ENCODE measurements around the gene BMAL1. TPM values are rescaled to one million over a fixed set of nuclear protein-coding genes. Genes with fewer than 3 reads are reported as not detected.

BMAL1 gene
- total and polyA plus RNA-seq, 8 donors = 7.1 to 132 (median 16.4) TPM

GRCh38 chr11:13302420-13302958, 24.9 kb downstream of the BMAL1 start:
- no peak overlapping the region for H3K27ac ChIP-seq
- 90 to 95% (median 93%) methylated on average over 8 of the region's 8 CpGs for WGBS, 5 donors
- H3K4me1 ChIP-seq = peaks cover 24 to 81% (median 44%) of the 10 kb centered on the region in 4 donors
- intact Hi-C loops (cut with DNase I; ENCODE audit: low total_unique reads) = no loop called here
- H3K9me3 ChIP-seq = no peaks in the 10 kb centered on the region
- no peak for DNase-seq
- TF ChIP-seq CTCF (IDR thresholded peaks at IDR 0.05) = no peak
- no peak for TF ChIP-seq POLR2AphosphoS5 (IDR thresholded peaks at IDR 0.05)
- no peak for TF ChIP-seq POLR2A (IDR thresholded peaks at IDR 0.05)
- TF ChIP-seq EP300 (IDR thresholded peaks at IDR 0.05) = no peak
- H3K4me3 ChIP-seq = no peak overlapping the region
- H3K27me3 ChIP-seq = no peaks in the 10 kb centered on the region
- no peaks in the 10 kb centered on the region for H3K36me3 ChIP-seq

- DNase-seq = no peak
- WGBS, 5 donors = 80 to 92% (median 82%) methylated on average over 10 of the region's 10 CpGs
- intact Hi-C loops (cut with DNase I; ENCODE audit: low total_unique reads) = no loop called here
Measured at GRCh38 chr11:13303668-13304649, 26.4 kb downstream of the BMAL1 start.

GRCh38 chr11:13304655-13305335, 27.2 kb downstream of the BMAL1 start:
- intact Hi-C loops (cut with DNase I; ENCODE audit: low total_unique reads) = no loop called here
- Histone ChIP-seq H3K27me3 (no peaks in the 10 kb centered on the region), H3K4me1 (peaks cover 12 to 62% (median 32%) of the 10 kb centered on the region in 4 donors), H3K27ac (no peak overlapping the region), H3K36me3 (no peaks in the 10 kb centered on the region), H3K9me3 (no peaks in the 10 kb centered on the region), H3K4me3 (no peak overlapping the region)
- TF ChIP-seq POLR2A (IDR thresholded peaks at IDR 0.05) (no peak), CTCF (IDR thresholded peaks at IDR 0.05) (no peak), POLR2AphosphoS5 (IDR thresholded peaks at IDR 0.05) (no peak), EP300 (IDR thresholded peaks at IDR 0.05) (no peak)
- no peak for DNase-seq
- 81 to 89% (median 86%) methylated on average over 7 of the region's 7 CpGs for WGBS, 5 donors

More at GRCh38 chr11:13303668-13304649, 26.4 kb downstream of the BMAL1 start:
- H3K9me3 ChIP-seq = no peaks in the 10 kb centered on the region
- H3K36me3 ChIP-seq = no peaks in the 10 kb centered on the region
- no peak overlapping the region for H3K27ac ChIP-seq
- TF ChIP-seq CTCF (IDR thresholded peaks at IDR 0.05) (no peak), POLR2A (IDR thresholded peaks at IDR 0.05) (no peak), EP300 (IDR thresholded peaks at IDR 0.05) (no peak), POLR2AphosphoS5 (IDR thresholded peaks at IDR 0.05) (no peak)
- H3K27me3 ChIP-seq = no peaks in the 10 kb centered on the region
- H3K4me1 ChIP-seq = peaks cover 18 to 71% (median 37%) of the 10 kb centered on the region in 4 donors
- H3K4me3 ChIP-seq = no peak overlapping the region

GRCh38 chr11:13308704-13309103, 31.1 kb downstream of the BMAL1 start:
- no peaks in the 10 kb centered on the region for H3K27me3 ChIP-seq
- H3K4me3 ChIP-seq = no peak overlapping the region
- peaks cover 6 to 59% (median 38%) of the 10 kb centered on the region in 4 donors for H3K4me1 ChIP-seq
- peaks cover 0 to 12% (median 10%) of the 10 kb centered on the region in 4 donors for H3K36me3 ChIP-seq
- WGBS, 5 donors = 86 to 95% (median 90%) methylated on average over 2 of the region's 2 CpGs
- intact Hi-C loops (cut with DNase I; ENCODE audit: low total_unique reads) = no loop called here
- DNase-seq = no peak
- H3K9me3 ChIP-seq = no peaks in the 10 kb centered on the region
- no peak for TF ChIP-seq POLR2AphosphoS5 (IDR thresholded peaks at IDR 0.05)
- H3K27ac ChIP-seq = no peak overlapping the region

All from stomach (tissue), 9 donors.